ENCODE measurements around the gene UNC5B.

UNC5B gene

GRCh38 chr10:71251319-71251718, 38.9 kb downstream of the UNC5B start:
- no peak overlapping the region for H3K4me3 ChIP-seq (ENCODE audit: insufficient read depth, low read depth, low read length, poor library complexity, severe bottlenecking)
- H3K4me1 ChIP-seq (ENCODE audit: control insufficient read depth, insufficient read depth, low read length, poor library complexity, severe bottlenecking): no peaks in the 10 kb centered on the region
- no peak for DNase-seq
- no peaks in the 10 kb centered on the region for H3K27me3 ChIP-seq (replicated peaks; ENCODE audit: control insufficient read depth, insufficient read depth, low read length, poor library complexity, severe bottlenecking)
- no peaks in the 10 kb centered on the region for H3K36me3 ChIP-seq (ENCODE audit: control insufficient read depth, insufficient read depth, low read length)
- no peak overlapping the region for H3K27ac ChIP-seq (ENCODE audit: insufficient read depth, low read length, poor library complexity, severe bottlenecking)
- no peaks in the 10 kb centered on the region for H3K9me3 ChIP-seq (ENCODE audit: control insufficient read depth, low read length)

GRCh38 chr10:71252220-71252619, 39.9 kb downstream of the UNC5B start:
- DNase-seq: no peak
- no peaks in the 10 kb centered on the region for H3K36me3 ChIP-seq (ENCODE audit: control insufficient read depth, insufficient read depth, low read length)

GRCh38 chr10:71253981-71254818, 41.8 kb downstream of the UNC5B start:
- Histone ChIP-seq H3K36me3 (ENCODE audit: control insufficient read depth, insufficient read depth, low read length) (no peaks in the 10 kb centered on the region), H3K9me3 (ENCODE audit: control insufficient read depth, low read length) (no peaks in the 10 kb centered on the region), H3K4me3 (ENCODE audit: insufficient read depth, low read depth, low read length, poor library complexity, severe bottlenecking) (no peak overlapping the region), H3K27me3 (replicated peaks; ENCODE audit: control insufficient read depth, insufficient read depth, low read length, poor library complexity, severe bottlenecking) (peaks cover 4% of the 10 kb centered on the region), H3K27ac (ENCODE audit: insufficient read depth, low read length, poor library complexity, severe bottlenecking) (no peak overlapping the region), H3K4me1 (ENCODE audit: control insufficient read depth, insufficient read depth, low read length, poor library complexity, severe bottlenecking) (no peaks in the 10 kb centered on the region)
- no peak for DNase-seq

More at GRCh38 chr10:71252220-71252619, 39.9 kb downstream of the UNC5B start:
- H3K4me3 ChIP-seq (ENCODE audit: insufficient read depth, low read depth, low read length, poor library complexity, severe bottlenecking): no peak overlapping the region
- peaks cover 4% of the 10 kb centered on the region for H3K27me3 ChIP-seq (replicated peaks; ENCODE audit: control insufficient read depth, insufficient read depth, low read length, poor library complexity, severe bottlenecking)
- H3K27ac ChIP-seq (ENCODE audit: insufficient read depth, low read length, poor library complexity, severe bottlenecking): no peak overlapping the region
- no peaks in the 10 kb centered on the region for H3K4me1 ChIP-seq (ENCODE audit: control insufficient read depth, insufficient read depth, low read length, poor library complexity, severe bottlenecking)
- H3K9me3 ChIP-seq (ENCODE audit: control insufficient read depth, low read length): no peaks in the 10 kb centered on the region

- Histone ChIP-seq H3K27ac (ENCODE audit: insufficient read depth, low read length, poor library complexity, severe bottlenecking) (no peak overlapping the region), H3K4me3 (ENCODE audit: insufficient read depth, low read depth, low read length, poor library complexity, severe bottlenecking) (no peak overlapping the region), H3K4me1 (ENCODE audit: control insufficient read depth, insufficient read depth, low read length, poor library complexity, severe bottlenecking) (no peaks in the 10 kb centered on the region), H3K27me3 (replicated peaks; ENCODE audit: control insufficient read depth, insufficient read depth, low read length, poor library complexity, severe bottlenecking) (peaks cover 4% of the 10 kb centered on the region), H3K9me3 (ENCODE audit: control insufficient read depth, low read length) (no peaks in the 10 kb centered on the region), H3K36me3 (ENCODE audit: control insufficient read depth, insufficient read depth, low read length) (no peaks in the 10 kb centered on the region)
- DNase-seq: no peak
These were observed 42.6 kb downstream of the UNC5B start for GRCh38 chr10:71254834-71255549.

GRCh38 chr10:71255550-71255807, 43.1 kb downstream of the UNC5B start:
- Histone ChIP-seq H3K27me3 (replicated peaks; ENCODE audit: control insufficient read depth, insufficient read depth, low read length, poor library complexity, severe bottlenecking) (peaks cover 4% of the 10 kb centered on the region), H3K4me3 (ENCODE audit: insufficient read depth, low read depth, low read length, poor library complexity, severe bottlenecking) (no peak overlapping the region), H3K9me3 (ENCODE audit: control insufficient read depth, low read length) (no peaks in the 10 kb centered on the region), H3K36me3 (ENCODE audit: control insufficient read depth, insufficient read depth, low read length) (no peaks in the 10 kb centered on the region), H3K4me1 (ENCODE audit: control insufficient read depth, insufficient read depth, low read length, poor library complexity, severe bottlenecking) (no peaks in the 10 kb centered on the region), H3K27ac (ENCODE audit: insufficient read depth, low read length, poor library complexity, severe bottlenecking) (no peak overlapping the region)
- DNase-seq: no peak

GRCh38 chr10:71255808-71256660, 43.7 kb downstream of the UNC5B start:
- H3K4me1 ChIP-seq (ENCODE audit: control insufficient read depth, insufficient read depth, low read length, poor library complexity, severe bottlenecking): no peaks in the 10 kb centered on the region
- H3K27ac ChIP-seq (ENCODE audit: insufficient read depth, low read length, poor library complexity, severe bottlenecking): no peak overlapping the region
- no peak overlapping the region for H3K4me3 ChIP-seq (ENCODE audit: insufficient read depth, low read depth, low read length, poor library complexity, severe bottlenecking)
- no peaks in the 10 kb centered on the region for H3K36me3 ChIP-seq (ENCODE audit: control insufficient read depth, insufficient read depth, low read length)
- H3K9me3 ChIP-seq (ENCODE audit: control insufficient read depth, low read length): no peaks in the 10 kb centered on the region
- no peak for DNase-seq
- H3K27me3 ChIP-seq (replicated peaks; ENCODE audit: control insufficient read depth, insufficient read depth, low read length, poor library complexity, severe bottlenecking): peaks cover 4% of the 10 kb centered on the region

- Histone ChIP-seq H3K27ac (ENCODE audit: insufficient read depth, low read length, poor library complexity, severe bottlenecking) (no peak overlapping the region), H3K4me3 (ENCODE audit: insufficient read depth, low read depth, low read length, poor library complexity, severe bottlenecking) (no peak overlapping the region), H3K9me3 (ENCODE audit: control insufficient read depth, low read length) (no peaks in the 10 kb centered on the region), H3K27me3 (replicated peaks; ENCODE audit: control insufficient read depth, insufficient read depth, low read length, poor library complexity, severe bottlenecking) (peaks cover 4% of the 10 kb centered on the region), H3K36me3 (ENCODE audit: control insufficient read depth, insufficient read depth, low read length) (no peaks in the 10 kb centered on the region), H3K4me1 (ENCODE audit: control insufficient read depth, insufficient read depth, low read length, poor library complexity, severe bottlenecking) (no peaks in the 10 kb centered on the region)
- DNase-seq: no peak
These were observed 44.4 kb downstream of the UNC5B start for GRCh38 chr10:71256661-71257318.

GRCh38 chr10:71257319-71257997, 45.1 kb downstream of the UNC5B start:
- Histone ChIP-seq H3K27me3 (replicated peaks; ENCODE audit: control insufficient read depth, insufficient read depth, low read length, poor library complexity, severe bottlenecking) (peaks cover 4% of the 10 kb centered on the region), H3K36me3 (ENCODE audit: control insufficient read depth, insufficient read depth, low read length) (no peaks in the 10 kb centered on the region), H3K27ac (ENCODE audit: insufficient read depth, low read length, poor library complexity, severe bottlenecking) (no peak overlapping the region), H3K4me3 (ENCODE audit: insufficient read depth, low read depth, low read length, poor library complexity, severe bottlenecking) (no peak overlapping the region), H3K4me1 (ENCODE audit: control insufficient read depth, insufficient read depth, low read length, poor library complexity, severe bottlenecking) (no peaks in the 10 kb centered on the region), H3K9me3 (ENCODE audit: control insufficient read depth, low read length) (no peaks in the 10 kb centered on the region)
- no peak for DNase-seq

- DNase-seq: no peak
- peaks cover 4% of the 10 kb centered on the region for H3K27me3 ChIP-seq (replicated peaks; ENCODE audit: control insufficient read depth, insufficient read depth, low read length, poor library complexity, severe bottlenecking)
- no peaks in the 10 kb centered on the region for H3K4me1 ChIP-seq (ENCODE audit: control insufficient read depth, insufficient read depth, low read length, poor library complexity, severe bottlenecking)
- H3K36me3 ChIP-seq (ENCODE audit: control insufficient read depth, insufficient read depth, low read length): no peaks in the 10 kb centered on the region
- H3K9me3 ChIP-seq (ENCODE audit: control insufficient read depth, low read length): no peaks in the 10 kb centered on the region
- no peak overlapping the region for H3K27ac ChIP-seq (ENCODE audit: insufficient read depth, low read length, poor library complexity, severe bottlenecking)
- no peak overlapping the region for H3K4me3 ChIP-seq (ENCODE audit: insufficient read depth, low read depth, low read length, poor library complexity, severe bottlenecking)
These were observed 45.7 kb downstream of the UNC5B start for GRCh38 chr10:71258046-71258445.
